GM23338 (cell line): ENCODE results near the gene CCL14. TPM values are rescaled to one million over a fixed set of nuclear protein-coding genes. Genes with fewer than 3 reads are reported as not detected.

Experiments
- ATAC-seq: fragments of 200-7000 bp; cut with Tn5 transposase; 3 replicates; pipeline ENCODE4 v1.9.1; 2020
- DNase-seq: peaks from one replicate; pipeline ENCODE4 v3.0.0-alpha.2; 2015; ENCODE audit warnings: low spot score
- H2AFZ ChIP-seq: fragments of 200-600 bp; sonication (generic); 2 replicates; pipeline ENCODE4 v1.8.0; 2016; ENCODE audit warnings: antibody characterized with exemption, mild to moderate bottlenecking, moderate library complexity
- H3F3A ChIP-seq: fragments of 200-600 bp; sonication (generic); replicated peaks from 2 replicates; pipeline ENCODE4 v1.8.0; 2017; ENCODE audit warnings: antibody characterized with exemption, mixed run types, low read depth
- H3K27ac ChIP-seq: fragments of 200-600 bp; sonication (generic); 2 replicates; pipeline ENCODE4 v1.6.1; 2016; ENCODE audit warnings: low read depth
- H3K27me3 ChIP-seq: fragments of 200-600 bp; sonication (generic); 2 replicates; pipeline ENCODE4 v1.8.0; 2016; ENCODE audit warnings: mild to moderate bottlenecking, mixed run types, moderate library complexity; ENCODE audit not compliant: insufficient read depth
- H3K36me3 ChIP-seq: fragments of 200-600 bp; sonication (generic); 2 replicates; pipeline ENCODE4 v1.8.0; 2016; ENCODE audit warnings: mild to moderate bottlenecking; ENCODE audit not compliant: insufficient read depth
- H3K4me1 ChIP-seq: fragments of 200-600 bp; sonication (generic); 2 replicates; pipeline ENCODE4 v1.8.0; 2016; ENCODE audit warnings: mild to moderate bottlenecking, moderate library complexity; ENCODE audit not compliant: insufficient read depth
- H3K4me2 ChIP-seq: fragments of 200-600 bp; sonication (generic); 2 replicates; pipeline ENCODE4 v1.7.1; 2017; ENCODE audit warnings: mixed run types
- H3K4me3 ChIP-seq: fragments of 200-600 bp; sonication (generic); 2 replicates; pipeline ENCODE4 v1.6.1; 2016; ENCODE audit warnings: mixed run types
- H3K79me2 ChIP-seq: fragments of 200-600 bp; sonication (generic); replicated peaks from 2 replicates; pipeline ENCODE4 v1.8.0; 2017; ENCODE audit warnings: mild to moderate bottlenecking; ENCODE audit not compliant: insufficient read depth
- H3K9me2 ChIP-seq: fragments of 200-600 bp; sonication (generic); 2 replicates; pipeline ENCODE4 v1.8.0; 2017; ENCODE audit not compliant: insufficient read depth
- H4K20me1 ChIP-seq: fragments of 200-600 bp; sonication (generic); replicated peaks from 2 replicates; pipeline ENCODE4 v1.8.0; 2017; ENCODE audit warnings: mild to moderate bottlenecking; ENCODE audit not compliant: insufficient read depth
- H3K27ac Mint-ChIP-seq: 2 replicates; pipeline ENCODE4 v1.8.0; 2020; ENCODE audit warnings: inconsistent platforms, mild to moderate bottlenecking, moderate library complexity, mixed read lengths
- H3K27me3 Mint-ChIP-seq: 3 replicates; pipeline ENCODE4 v1.8.0; 2022; ENCODE audit warnings: low read depth, mild to moderate bottlenecking, moderate library complexity, mixed read lengths, inconsistent platforms; ENCODE audit not compliant: insufficient read depth, poor library complexity
- H3K36me3 Mint-ChIP-seq: 3 replicates; pipeline ENCODE4 v1.8.0; 2021; ENCODE audit warnings: low read depth, mild to moderate bottlenecking, inconsistent platforms, moderate library complexity, mixed read lengths
- H3K4me1 Mint-ChIP-seq: 3 replicates; pipeline ENCODE4 v1.8.0; 2020; ENCODE audit warnings: mild to moderate bottlenecking, inconsistent platforms, mixed read lengths
- H3K4me3 Mint-ChIP-seq: 3 replicates; pipeline ENCODE4 v1.8.0; 2021; ENCODE audit warnings: moderate library complexity, mild to moderate bottlenecking, inconsistent platforms, mixed read lengths
- H3K9me3 Mint-ChIP-seq: 3 replicates; pipeline ENCODE4 v1.8.0; 2020; ENCODE audit warnings: moderate library complexity, mild to moderate bottlenecking, inconsistent platforms, mixed read lengths
- CREB1 ChIP-seq: fragments of 250-450 bp; sonication (Bioruptor Pico); IDR thresholded peaks from 2 replicates; pipeline ENCODE4 v1.5.0; 2020; ENCODE audit warnings: low read depth, mild to moderate bottlenecking, moderate library complexity
- EZH2 ChIP-seq: fragments of 200-600 bp; sonication (generic); IDR thresholded peaks from one replicate; pipeline ENCODE4 v1.8.0; 2017; ENCODE audit warnings: antibody characterized with exemption, mild to moderate bottlenecking, low read depth; ENCODE audit not compliant: unreplicated experiment
- EZH2phosphoT487 ChIP-seq: fragments of 200-600 bp; sonication (generic); IDR thresholded peaks from one replicate; pipeline ENCODE4 v1.8.1; 2018; ENCODE audit warnings: antibody characterized with exemption; ENCODE audit not compliant: unreplicated experiment
- JUNB ChIP-seq: IDR thresholded peaks from one replicate; pipeline ENCODE4 v1.6.1; 2016; ENCODE audit warnings: antibody characterized with exemption; ENCODE audit not compliant: unreplicated experiment
- NANOG ChIP-seq: IDR thresholded peaks from 2 replicates; pipeline ENCODE4 v1.6.1; 2016; ENCODE audit warnings: antibody characterized with exemption, borderline replicate concordance
- POLR2AphosphoS5 ChIP-seq: IDR thresholded peaks from 2 replicates; pipeline ENCODE4 v1.6.1; 2016; ENCODE audit warnings: antibody characterized with exemption, low read depth
- STAT1 ChIP-seq: IDR thresholded peaks from one replicate; pipeline ENCODE4 v1.6.1; 2016; ENCODE audit warnings: antibody characterized with exemption; ENCODE audit not compliant: unreplicated experiment
- ZNF114 ChIP-seq: fragments of 250-450 bp; sonication (Bioruptor Pico); IDR thresholded peaks from 2 replicates; pipeline ENCODE4 v1.5.0; 2020; ENCODE audit warnings: mild to moderate bottlenecking, moderate library complexity
- ZNF331 ChIP-seq: fragments of 250-450 bp; sonication (Bioruptor Pico); IDR thresholded peaks from 2 replicates; pipeline ENCODE4 v1.5.0; 2020; ENCODE audit warnings: low read depth, mild to moderate bottlenecking, moderate library complexity
- polyA plus RNA-seq: library from polyadenylated mRNA; unstranded; fragments of >200 nt; fragmentation: Nextera tagmentation; extraction: Ambion mirVana; gene quantifications from 2 replicates; pipeline ENCODE4 v1.2.1, GENCODE V29; 2016
- total RNA-seq: library from RNA; depleted of rRNA; stranded (reverse); fragments of >200 nt; shearing (Covaris generic); gene quantifications from 2 replicates; pipeline ENCODE4 v1.2.3, GENCODE V29; 2014
- TF ChIP-seq, protein P1 (sequence below): IDR thresholded peaks from 2 replicates; pipeline ENCODE4 v1.6.1; 2016; ENCODE audit warnings: antibody characterized with exemption
- TF ChIP-seq, protein P2 (sequence below): fragments of 250-450 bp; sonication (Bioruptor Pico); IDR thresholded peaks from 2 replicates; pipeline ENCODE4 v1.5.0; 2020; ENCODE audit warnings: mild to moderate bottlenecking, moderate library complexity
- TF ChIP-seq, protein P3 (sequence below), 2 experiments: fragments of 200-600 bp in 1 of 2; sonication (generic) in 1 of 2; conservative IDR thresholded peaks; 2 replicates each; pipeline versions ENCODE4 v1.5.1 to v1.6.1; 2016 to 2017; ENCODE audit warnings: antibody characterized with exemption in 2 of 2, low read depth in 2 of 2, mild to moderate bottlenecking in 2 of 2, moderate library complexity in 1 of 2
- TF ChIP-seq, protein P4 (sequence below): IDR thresholded peaks from one replicate; pipeline ENCODE4 v1.6.1; 2018; ENCODE audit warnings: antibody characterized with exemption; ENCODE audit not compliant: unreplicated experiment

Gene CCL14
- total and polyA plus RNA-seq, 2 experiments from 2014 or later: not detected

DNA sequence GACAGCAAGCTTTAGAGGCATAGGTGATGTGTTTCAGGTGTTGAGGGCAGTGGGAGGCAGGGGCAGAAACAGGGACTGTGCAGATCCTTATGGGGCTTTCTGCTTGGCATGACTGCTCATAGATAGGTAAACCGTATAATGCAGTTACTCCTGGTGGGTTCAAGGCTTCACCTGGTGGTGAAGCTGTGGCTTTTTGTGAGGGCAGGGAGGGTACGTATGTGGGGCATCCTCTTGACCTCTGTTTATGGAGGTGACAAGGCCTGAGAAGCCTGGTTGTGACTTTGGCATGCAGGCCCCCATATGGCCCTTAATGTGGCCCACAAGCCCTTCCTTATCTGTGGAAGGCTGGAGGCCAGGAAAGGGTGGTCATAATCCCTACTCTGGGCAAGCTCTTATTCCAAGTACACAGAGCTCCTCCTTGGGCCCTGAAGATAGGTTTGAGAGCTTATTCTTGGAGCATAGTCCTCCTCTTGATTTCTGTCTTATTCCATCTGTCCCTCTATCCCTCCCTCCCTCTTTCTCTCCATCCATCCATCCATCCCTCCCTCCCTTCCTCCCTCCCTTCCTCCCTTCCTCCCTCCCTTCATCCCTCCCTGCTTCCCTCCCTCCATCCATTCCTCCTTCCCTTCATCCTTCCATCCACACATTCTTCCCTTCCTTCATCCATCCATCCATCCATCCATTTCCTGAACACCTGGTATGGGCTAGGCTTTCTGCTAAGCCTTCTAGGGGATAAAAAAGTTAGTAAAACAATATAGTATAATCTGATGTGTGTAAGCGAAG, 3.9 kb downstream of the CCL14 start:
- Histone ChIP-seq H3K36me3 (no peaks in the 10 kb centered on the region), H3K79me2 (no peaks in the 10 kb centered on the region), H3K4me2 (no peak overlapping the region), H4K20me1 (no peaks in the 10 kb centered on the region), H3K4me3 (no peak overlapping the region), H2AFZ (no peak overlapping the region), H3F3A (no peaks in the 10 kb centered on the region), H3K27ac (no peak overlapping the region), H3K9me2 (peaks cover 7% of the 10 kb centered on the region; the same call in 1 of the 2 replicates), H3K27me3 (no peaks in the 10 kb centered on the region), H3K4me1 (no peaks in the 10 kb centered on the region)
- no peak for ATAC-seq
- Mint-ChIP-seq H3K36me3 (no peaks in the 10 kb centered on the region), H3K4me1 (no peaks in the 10 kb centered on the region), H3K27ac (no peak overlapping the region), H3K27me3 (peaks cover 6% of the 10 kb centered on the region), H3K9me3 (no peaks in the 10 kb centered on the region), H3K4me3 (no peak overlapping the region)
- no peak for DNase-seq
- no peak for TF ChIP-seq EZH2phosphoT487
- TF ChIP-seq, protein P1, sequence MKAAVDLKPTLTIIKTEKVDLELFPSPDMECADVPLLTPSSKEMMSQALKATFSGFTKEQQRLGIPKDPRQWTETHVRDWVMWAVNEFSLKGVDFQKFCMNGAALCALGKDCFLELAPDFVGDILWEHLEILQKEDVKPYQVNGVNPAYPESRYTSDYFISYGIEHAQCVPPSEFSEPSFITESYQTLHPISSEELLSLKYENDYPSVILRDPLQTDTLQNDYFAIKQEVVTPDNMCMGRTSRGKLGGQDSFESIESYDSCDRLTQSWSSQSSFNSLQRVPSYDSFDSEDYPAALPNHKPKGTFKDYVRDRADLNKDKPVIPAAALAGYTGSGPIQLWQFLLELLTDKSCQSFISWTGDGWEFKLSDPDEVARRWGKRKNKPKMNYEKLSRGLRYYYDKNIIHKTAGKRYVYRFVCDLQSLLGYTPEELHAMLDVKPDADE: no peak
- no peak for TF ChIP-seq NANOG
- TF ChIP-seq, protein P2, sequence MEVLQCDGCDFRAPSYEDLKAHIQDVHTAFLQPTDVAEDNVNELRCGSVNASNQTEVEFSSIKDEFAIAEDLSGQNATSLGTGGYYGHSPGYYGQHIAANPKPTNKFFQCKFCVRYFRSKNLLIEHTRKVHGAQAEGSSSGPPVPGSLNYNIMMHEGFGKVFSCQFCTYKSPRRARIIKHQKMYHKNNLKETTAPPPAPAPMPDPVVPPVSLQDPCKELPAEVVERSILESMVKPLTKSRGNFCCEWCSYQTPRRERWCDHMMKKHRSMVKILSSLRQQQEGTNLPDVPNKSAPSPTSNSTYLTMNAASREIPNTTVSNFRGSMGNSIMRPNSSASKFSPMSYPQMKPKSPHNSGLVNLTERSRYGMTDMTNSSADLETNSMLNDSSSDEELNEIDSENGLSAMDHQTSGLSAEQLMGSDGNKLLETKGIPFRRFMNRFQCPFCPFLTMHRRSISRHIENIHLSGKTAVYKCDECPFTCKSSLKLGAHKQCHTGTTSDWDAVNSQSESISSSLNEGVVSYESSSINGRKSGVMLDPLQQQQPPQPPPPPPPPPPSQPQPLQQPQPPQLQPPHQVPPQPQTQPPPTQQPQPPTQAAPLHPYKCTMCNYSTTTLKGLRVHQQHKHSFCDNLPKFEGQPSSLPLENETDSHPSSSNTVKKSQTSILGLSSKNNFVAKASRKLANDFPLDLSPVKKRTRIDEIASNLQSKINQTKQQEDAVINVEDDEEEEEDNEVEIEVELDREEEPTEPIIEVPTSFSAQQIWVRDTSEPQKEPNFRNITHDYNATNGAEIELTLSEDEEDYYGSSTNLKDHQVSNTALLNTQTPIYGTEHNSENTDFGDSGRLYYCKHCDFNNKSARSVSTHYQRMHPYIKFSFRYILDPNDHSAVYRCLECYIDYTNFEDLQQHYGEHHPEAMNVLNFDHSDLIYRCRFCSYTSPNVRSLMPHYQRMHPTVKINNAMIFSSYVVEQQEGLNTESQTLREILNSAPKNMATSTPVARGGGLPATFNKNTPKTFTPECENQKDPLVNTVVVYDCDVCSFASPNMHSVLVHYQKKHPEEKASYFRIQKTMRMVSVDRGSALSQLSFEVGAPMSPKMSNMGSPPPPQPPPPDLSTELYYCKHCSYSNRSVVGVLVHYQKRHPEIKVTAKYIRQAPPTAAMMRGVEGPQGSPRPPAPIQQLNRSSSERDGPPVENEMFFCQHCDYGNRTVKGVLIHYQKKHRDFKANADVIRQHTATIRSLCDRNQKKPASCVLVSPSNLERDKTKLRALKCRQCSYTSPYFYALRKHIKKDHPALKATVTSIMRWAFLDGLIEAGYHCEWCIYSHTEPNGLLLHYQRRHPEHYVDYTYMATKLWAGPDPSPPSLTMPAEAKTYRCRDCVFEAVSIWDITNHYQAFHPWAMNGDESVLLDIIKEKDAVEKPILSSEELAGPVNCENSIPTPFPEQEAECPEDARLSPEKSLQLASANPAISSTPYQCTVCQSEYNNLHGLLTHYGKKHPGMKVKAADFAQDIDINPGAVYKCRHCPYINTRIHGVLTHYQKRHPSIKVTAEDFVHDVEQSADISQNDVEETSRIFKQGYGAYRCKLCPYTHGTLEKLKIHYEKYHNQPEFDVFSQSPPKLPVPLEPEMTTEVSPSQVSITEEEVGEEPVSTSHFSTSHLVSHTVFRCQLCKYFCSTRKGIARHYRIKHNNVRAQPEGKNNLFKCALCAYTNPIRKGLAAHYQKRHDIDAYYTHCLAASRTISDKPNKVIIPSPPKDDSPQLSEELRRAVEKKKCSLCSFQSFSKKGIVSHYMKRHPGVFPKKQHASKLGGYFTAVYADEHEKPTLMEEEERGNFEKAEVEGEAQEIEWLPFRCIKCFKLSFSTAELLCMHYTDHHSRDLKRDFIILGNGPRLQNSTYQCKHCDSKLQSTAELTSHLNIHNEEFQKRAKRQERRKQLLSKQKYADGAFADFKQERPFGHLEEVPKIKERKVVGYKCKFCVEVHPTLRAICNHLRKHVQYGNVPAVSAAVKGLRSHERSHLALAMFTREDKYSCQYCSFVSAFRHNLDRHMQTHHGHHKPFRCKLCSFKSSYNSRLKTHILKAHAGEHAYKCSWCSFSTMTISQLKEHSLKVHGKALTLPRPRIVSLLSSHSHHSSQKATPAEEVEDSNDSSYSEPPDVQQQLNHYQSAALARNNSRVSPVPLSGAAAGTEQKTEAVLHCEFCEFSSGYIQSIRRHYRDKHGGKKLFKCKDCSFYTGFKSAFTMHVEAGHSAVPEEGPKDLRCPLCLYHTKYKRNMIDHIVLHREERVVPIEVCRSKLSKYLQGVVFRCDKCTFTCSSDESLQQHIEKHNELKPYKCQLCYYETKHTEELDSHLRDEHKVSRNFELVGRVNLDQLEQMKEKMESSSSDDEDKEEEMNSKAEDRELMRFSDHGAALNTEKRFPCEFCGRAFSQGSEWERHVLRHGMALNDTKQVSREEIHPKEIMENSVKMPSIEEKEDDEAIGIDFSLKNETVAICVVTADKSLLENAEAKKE (CRISPR knock-in tag): no peak
- no peak for TF ChIP-seq CREB1 (CRISPR knock-in tag)
- TF ChIP-seq, protein P3, sequence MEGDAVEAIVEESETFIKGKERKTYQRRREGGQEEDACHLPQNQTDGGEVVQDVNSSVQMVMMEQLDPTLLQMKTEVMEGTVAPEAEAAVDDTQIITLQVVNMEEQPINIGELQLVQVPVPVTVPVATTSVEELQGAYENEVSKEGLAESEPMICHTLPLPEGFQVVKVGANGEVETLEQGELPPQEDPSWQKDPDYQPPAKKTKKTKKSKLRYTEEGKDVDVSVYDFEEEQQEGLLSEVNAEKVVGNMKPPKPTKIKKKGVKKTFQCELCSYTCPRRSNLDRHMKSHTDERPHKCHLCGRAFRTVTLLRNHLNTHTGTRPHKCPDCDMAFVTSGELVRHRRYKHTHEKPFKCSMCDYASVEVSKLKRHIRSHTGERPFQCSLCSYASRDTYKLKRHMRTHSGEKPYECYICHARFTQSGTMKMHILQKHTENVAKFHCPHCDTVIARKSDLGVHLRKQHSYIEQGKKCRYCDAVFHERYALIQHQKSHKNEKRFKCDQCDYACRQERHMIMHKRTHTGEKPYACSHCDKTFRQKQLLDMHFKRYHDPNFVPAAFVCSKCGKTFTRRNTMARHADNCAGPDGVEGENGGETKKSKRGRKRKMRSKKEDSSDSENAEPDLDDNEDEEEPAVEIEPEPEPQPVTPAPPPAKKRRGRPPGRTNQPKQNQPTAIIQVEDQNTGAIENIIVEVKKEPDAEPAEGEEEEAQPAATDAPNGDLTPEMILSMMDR (conservative IDR thresholded peaks at IDR 0.05; ENCODE audit: low read depth in 2 of 2): no peak
- TF ChIP-seq ZNF331 (CRISPR knock-in tag): no peak
- no peak for TF ChIP-seq ZNF114 (CRISPR knock-in tag)
- no peak for TF ChIP-seq POLR2AphosphoS5
- no peak for TF ChIP-seq JUNB
- TF ChIP-seq STAT1: no peak
- TF ChIP-seq, protein P4, sequence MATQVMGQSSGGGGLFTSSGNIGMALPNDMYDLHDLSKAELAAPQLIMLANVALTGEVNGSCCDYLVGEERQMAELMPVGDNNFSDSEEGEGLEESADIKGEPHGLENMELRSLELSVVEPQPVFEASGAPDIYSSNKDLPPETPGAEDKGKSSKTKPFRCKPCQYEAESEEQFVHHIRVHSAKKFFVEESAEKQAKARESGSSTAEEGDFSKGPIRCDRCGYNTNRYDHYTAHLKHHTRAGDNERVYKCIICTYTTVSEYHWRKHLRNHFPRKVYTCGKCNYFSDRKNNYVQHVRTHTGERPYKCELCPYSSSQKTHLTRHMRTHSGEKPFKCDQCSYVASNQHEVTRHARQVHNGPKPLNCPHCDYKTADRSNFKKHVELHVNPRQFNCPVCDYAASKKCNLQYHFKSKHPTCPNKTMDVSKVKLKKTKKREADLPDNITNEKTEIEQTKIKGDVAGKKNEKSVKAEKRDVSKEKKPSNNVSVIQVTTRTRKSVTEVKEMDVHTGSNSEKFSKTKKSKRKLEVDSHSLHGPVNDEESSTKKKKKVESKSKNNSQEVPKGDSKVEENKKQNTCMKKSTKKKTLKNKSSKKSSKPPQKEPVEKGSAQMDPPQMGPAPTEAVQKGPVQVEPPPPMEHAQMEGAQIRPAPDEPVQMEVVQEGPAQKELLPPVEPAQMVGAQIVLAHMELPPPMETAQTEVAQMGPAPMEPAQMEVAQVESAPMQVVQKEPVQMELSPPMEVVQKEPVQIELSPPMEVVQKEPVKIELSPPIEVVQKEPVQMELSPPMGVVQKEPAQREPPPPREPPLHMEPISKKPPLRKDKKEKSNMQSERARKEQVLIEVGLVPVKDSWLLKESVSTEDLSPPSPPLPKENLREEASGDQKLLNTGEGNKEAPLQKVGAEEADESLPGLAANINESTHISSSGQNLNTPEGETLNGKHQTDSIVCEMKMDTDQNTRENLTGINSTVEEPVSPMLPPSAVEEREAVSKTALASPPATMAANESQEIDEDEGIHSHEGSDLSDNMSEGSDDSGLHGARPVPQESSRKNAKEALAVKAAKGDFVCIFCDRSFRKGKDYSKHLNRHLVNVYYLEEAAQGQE: no peak
- no peak for TF ChIP-seq EZH2
